GM12878 (cell line): Measurements from ENCODE around the gene MRNIP. TPM values are rescaled to one million over a fixed set of nuclear protein-coding genes. Genes with fewer than 3 reads are reported as not detected.

Source experiments
- ELK1 ChIP-seq: IDR thresholded peaks from 2 replicates; pipeline ENCODE4 v1.6.1; 2012; ENCODE audit warnings: low read depth, low read length, improper control_type of control experiment
- EZH2 ChIP-seq: IDR thresholded peaks from 2 replicates; pipeline ENCODE4 v1.6.1; 2012; ENCODE audit warnings: low read depth, mild to moderate bottlenecking, control low read depth, inconsistent platforms, low read length, borderline replicate concordance; ENCODE audit not compliant: control insufficient read depth
- GABPA ChIP-seq: IDR thresholded peaks from 2 replicates; pipeline ENCODE4 v1.6.1; 2014; ENCODE audit warnings: antibody characterized with exemption, low read depth, mild to moderate bottlenecking, inconsistent platforms
- IRF4 ChIP-seq: IDR thresholded peaks from 2 replicates; pipeline ENCODE4 v1.6.1; 2011; ENCODE audit warnings: low read depth, low read length
- JUND ChIP-seq: IDR thresholded peaks from 2 replicates; pipeline ENCODE4 v1.6.1; 2012; ENCODE audit warnings: low read depth, mild to moderate bottlenecking, low read length, improper control_type of control experiment, moderate library complexity
- LARP7 ChIP-seq: fragments of 450-650 bp; IDR thresholded peaks from 2 replicates; pipeline ENCODE4 v1.6.1; 2017; ENCODE audit warnings: mild to moderate bottlenecking
- MAX ChIP-seq: IDR thresholded peaks from 2 replicates; pipeline ENCODE4 v1.6.1; 2012; ENCODE audit warnings: low read depth, low read length, improper control_type of control experiment
- MXI1 ChIP-seq: fragments of 150-350 bp; IDR thresholded peaks from 2 replicates; pipeline ENCODE4 v1.6.1; 2011; ENCODE audit warnings: low read depth, mild to moderate bottlenecking, inconsistent platforms, low read length, improper control_type of control experiment
- MYB ChIP-seq: fragments of 150-350 bp; IDR thresholded peaks from 2 replicates; pipeline ENCODE4 v1.6.1; 2014; ENCODE audit warnings: mild to moderate bottlenecking, low read depth, low read length, borderline replicate concordance
- NFXL1 ChIP-seq: fragments of 450-650 bp; IDR thresholded peaks from 2 replicates; pipeline ENCODE4 v1.6.1; 2017; ENCODE audit warnings: antibody characterized with exemption, mild to moderate bottlenecking, borderline replicate concordance
- NR2C2 ChIP-seq: IDR thresholded peaks from 2 replicates; pipeline ENCODE4 v1.6.1; 2011; ENCODE audit warnings: borderline replicate concordance, low read depth; ENCODE audit not compliant: control insufficient read depth, insufficient read length
- PML ChIP-seq: IDR thresholded peaks from 2 replicates; pipeline ENCODE4 v1.6.1; 2012; ENCODE audit warnings: low read length, inconsistent platforms
- POLR2A ChIP-seq: IDR thresholded peaks from 2 replicates; pipeline ENCODE4 v1.6.1; 2011; ENCODE audit warnings: low read depth, mild to moderate bottlenecking, low read length
- RBBP5 ChIP-seq: fragments of 200-600 bp; sonication (generic); conservative IDR thresholded peaks from 2 replicates; pipeline ENCODE4 v1.6.1; 2016
- SIN3A ChIP-seq: IDR thresholded peaks from 2 replicates; pipeline ENCODE4 v1.6.1; 2012; ENCODE audit warnings: low read depth, low read length, improper control_type of control experiment
- SMAD5 ChIP-seq: IDR thresholded peaks from 2 replicates; pipeline ENCODE4 v1.6.1; 2016; ENCODE audit warnings: antibody characterized with exemption, low read depth
- SMC3 ChIP-seq: IDR thresholded peaks from 2 replicates; pipeline ENCODE4 v1.6.1; 2011; ENCODE audit warnings: low read length, improper control_type of control experiment, borderline replicate concordance
- SUPT20H ChIP-seq: IDR thresholded peaks from 2 replicates; pipeline ENCODE4 v1.6.1; 2011; ENCODE audit warnings: low read depth, mild to moderate bottlenecking, low read length, moderate library complexity, borderline replicate concordance; ENCODE audit not compliant: control insufficient read depth
- TBL1XR1 ChIP-seq: IDR thresholded peaks from 2 replicates; pipeline ENCODE4 v1.6.1; 2012; ENCODE audit warnings: low read depth, low read length, improper control_type of control experiment
- TCF3 ChIP-seq: IDR thresholded peaks from 2 replicates; pipeline ENCODE4 v1.6.1; 2012; ENCODE audit warnings: low read depth, mild to moderate bottlenecking, low read length, borderline replicate concordance; ENCODE audit not compliant: insufficient read depth
- USF1 ChIP-seq: IDR thresholded peaks from 2 replicates; pipeline ENCODE4 v1.6.1; 2011; ENCODE audit warnings: borderline replicate concordance, low read depth, mild to moderate bottlenecking, moderate library complexity, mixed read lengths, low read length; ENCODE audit not compliant: insufficient read depth; ENCODE audit errors: extremely low read length
- YY1 ChIP-seq: IDR thresholded peaks from 2 replicates; pipeline ENCODE4 v1.6.1; 2011; ENCODE audit warnings: low read depth, mild to moderate bottlenecking, low read length
- ZBTB33 ChIP-seq: fragments of 450-650 bp; IDR thresholded peaks from 2 replicates; pipeline ENCODE4 v1.6.1; 2017; ENCODE audit warnings: mild to moderate bottlenecking
- ZNF207 ChIP-seq: fragments of 450-650 bp; IDR thresholded peaks from 2 replicates; pipeline ENCODE4 v1.6.1; 2014; ENCODE audit warnings: antibody characterized with exemption, mild to moderate bottlenecking, borderline replicate concordance
- ZNF217 ChIP-seq: fragments of 450-650 bp; IDR thresholded peaks from 2 replicates; pipeline ENCODE4 v1.6.1; 2017; ENCODE audit warnings: antibody characterized with exemption, mild to moderate bottlenecking
- ZNF274 ChIP-seq: IDR thresholded peaks from one replicate; pipeline ENCODE4 v1.8.0; 2011; ENCODE audit not compliant: insufficient read length, insufficient read depth
- ZNF384 ChIP-seq: IDR thresholded peaks from 2 replicates; pipeline ENCODE4 v1.6.1; 2012; ENCODE audit warnings: low read depth, mild to moderate bottlenecking, low read length, improper control_type of control experiment, borderline replicate concordance
- polyA plus RNA-seq, 11 experiments: library from polyadenylated mRNA; depleted of rRNA in 4 of 11; unstranded in 6 of 11; stranded (reverse) in 5 of 11; fragments of >200 nt; fragmentation: Nextera tagmentation in 4 of 11; fragmentation: Illumina TruSeq in 1 of 11; extraction: Ambion mirVana in 4 of 11; extraction: Trizol in 1 of 11; gene quantifications; 1 replicate in 1 of 11; 2 replicates in 10 of 11; pipeline versions ENCODE4 v1.2.1 to v1.2.3, GENCODE V29; 2011 to 2016; ENCODE audit warnings: inconsistent platforms in 2 of 11, missing spikeins in 2 of 11, low read depth in 1 of 11
- total RNA-seq, 4 experiments: library from RNA; depleted of rRNA in 3 of 4; stranded (reverse); fragments of >200 nt in 3 of 4; fragmentation: Illumina TruSeq in 1 of 4; extraction: Trizol in 1 of 4; gene quantifications; 2 replicates each; pipeline versions ENCODE4 v1.2.1 to v1.2.3, GENCODE V29; 2013 to 2021

Gene MRNIP
- total and polyA plus RNA-seq, 10 of the 15 experiments (the other 5 are each of a cell fraction or from before 2014, with no cell fraction given), result 2.4 to 30.4 (median 13.1) TPM

- TF ChIP-seq SMC3 (peak; percentile 41; the same call in 1 of the 2 replicates), SMAD5 (0 out of 2 replicates have a peak, but pooled peaks have one; percentile 16), NFXL1 (0 out of 2 replicates have a peak, but pooled peaks have one; percentile 34), PML (0 out of 2 replicates have a peak, but pooled peaks have one; percentile 46), TBL1XR1 (no peak), YY1 (peak; percentile 47; the same call in 1 of the 2 replicates), ZNF274 (no peak), EZH2 (no peak), IRF4 (no peak), USF1 (no peak), GABPA (no peak), NR2C2 (no peak), JUND (no peak), MAX (peak; percentile 58; the same call in 1 of the 2 replicates), MYB (0 out of 2 replicates have a peak, but pooled peaks have one; percentile 18), MXI1 (0 out of 2 replicates have a peak, but pooled peaks have one; percentile 23), ZNF217 (peak; percentile 50), ZNF384 (no peak), RBBP5 (no peak), ZNF207 (peak; percentile 73; the same call in 1 of the 2 replicates), POLR2A (peak; percentile 66), SUPT20H (no peak), SIN3A (0 out of 2 replicates have a peak, but pooled peaks have one; percentile 47), ELK1 (no peak), TCF3 (no peak), LARP7 (peak; percentile 87), ZBTB33 (no peak)
Observed at GRCh38 chr5:179795863-179796833, 62.5 kb downstream of the MRNIP start (continued).
